Activated CD4-positive, alpha-beta T cell treated with anti-CD3 and anti-CD28 coated beads for 24 hours (primary cell): ENCODE data around the gene PLCXD1.

Source experiments
- DNase-seq, 2 donors: peaks; one replicate each; pipeline ENCODE4 v3.0.0-alpha.2; 2020; ENCODE audit warnings: low read depth in 2 of 2

Gene PLCXD1

DNA sequence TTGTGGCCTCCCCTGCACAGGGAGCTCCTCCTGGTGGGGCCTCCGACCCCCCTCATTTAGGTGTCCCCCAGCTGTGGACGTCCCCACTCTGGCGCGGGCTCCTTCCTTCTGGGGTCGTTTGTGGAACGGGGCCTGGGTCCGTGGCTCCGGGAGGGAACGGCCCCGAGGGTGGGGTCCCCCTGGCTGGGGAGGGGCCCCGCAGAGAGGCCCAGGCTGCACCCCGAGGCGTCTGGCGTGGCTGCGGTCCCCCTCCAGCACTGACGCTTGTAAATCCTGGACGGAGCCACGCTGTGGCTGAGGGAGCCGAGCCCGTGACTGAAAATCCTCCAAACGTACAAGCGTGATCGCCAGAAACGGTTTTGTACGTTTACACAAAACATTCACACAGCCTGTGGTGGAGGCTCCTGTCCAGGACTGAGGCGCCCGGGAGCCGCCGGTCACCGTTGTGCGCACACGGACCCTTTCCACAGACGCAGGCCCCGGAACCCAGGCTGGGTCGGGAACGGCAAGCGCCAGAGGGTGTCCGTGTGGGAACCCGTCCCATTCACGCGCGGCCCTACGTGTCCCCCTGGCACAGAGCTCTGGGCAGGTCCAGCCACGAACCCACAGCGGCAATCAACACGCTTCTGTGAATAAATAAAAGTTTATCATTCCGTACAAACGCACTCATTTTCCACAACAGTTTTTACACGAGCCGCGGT lies 52.6 kb downstream of the PLCXD1 start:
- DNase-seq, result no peak

DNA sequence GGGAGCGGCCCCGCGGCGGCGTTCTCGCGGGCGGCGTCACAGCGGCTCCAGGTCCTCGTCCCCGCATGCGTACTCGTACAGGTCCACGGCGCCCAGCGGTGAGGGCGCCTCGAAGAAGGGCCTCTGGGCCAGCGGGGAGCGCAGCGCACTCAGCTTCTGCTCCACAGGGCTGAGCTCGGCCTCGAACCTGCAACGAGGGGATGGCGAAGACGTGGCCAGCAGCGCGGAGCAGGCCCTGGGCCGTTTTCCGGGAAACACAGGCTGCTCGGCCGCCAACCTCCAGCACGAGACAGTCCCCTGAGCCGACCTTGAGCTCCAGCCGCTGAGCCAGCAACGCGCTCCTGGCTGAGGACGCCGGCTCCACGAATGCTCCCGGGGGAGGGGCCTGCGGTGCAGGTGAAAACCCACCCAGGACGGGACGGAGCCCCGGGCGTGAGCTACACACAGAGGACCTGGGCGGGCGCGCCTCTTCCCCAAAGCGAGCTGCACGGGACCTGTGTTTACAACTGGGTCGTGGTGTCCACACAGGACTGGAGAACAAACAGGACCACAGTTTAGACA lies 53.2 kb downstream of the PLCXD1 start:
- no peak for DNase-seq

DNA sequence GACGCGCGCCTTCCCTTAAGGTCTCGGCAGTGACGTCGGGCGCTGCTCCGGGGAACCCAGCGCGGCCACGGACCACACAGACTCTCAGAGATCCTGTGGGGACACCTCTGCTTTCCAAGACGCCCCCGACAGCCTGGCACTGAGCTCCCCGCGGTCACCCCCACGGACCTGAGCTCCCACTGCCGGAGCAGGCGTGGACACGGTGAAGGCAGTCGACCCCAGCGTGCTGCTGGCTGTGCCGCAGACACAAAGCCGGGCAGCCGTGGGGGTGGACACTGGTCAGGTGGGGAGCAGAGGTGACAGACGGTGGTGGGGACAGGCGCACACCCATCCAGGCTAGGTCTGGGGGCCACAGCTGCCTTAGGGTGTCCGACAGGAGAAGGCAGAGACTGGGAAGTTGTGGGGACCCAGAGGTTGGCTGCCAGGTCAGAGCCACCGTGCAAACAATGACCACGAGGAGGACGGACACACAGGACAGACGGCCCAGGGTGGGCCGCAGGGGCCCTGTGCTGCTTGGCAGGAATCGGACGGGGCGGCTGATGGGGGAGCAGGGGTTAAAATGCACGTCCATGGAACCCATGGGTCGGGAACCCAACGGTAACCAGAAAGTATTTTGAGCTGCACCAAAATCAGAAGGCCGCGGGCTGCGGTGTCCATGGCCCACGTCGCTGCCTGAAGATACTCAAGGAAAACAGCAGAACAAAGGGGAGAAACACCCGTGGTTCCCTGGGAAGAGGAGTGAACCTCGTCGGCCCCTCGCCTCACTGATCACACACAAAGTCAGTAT lies 54.0 kb downstream of the PLCXD1 start:
- DNase-seq, result no peak

DNA sequence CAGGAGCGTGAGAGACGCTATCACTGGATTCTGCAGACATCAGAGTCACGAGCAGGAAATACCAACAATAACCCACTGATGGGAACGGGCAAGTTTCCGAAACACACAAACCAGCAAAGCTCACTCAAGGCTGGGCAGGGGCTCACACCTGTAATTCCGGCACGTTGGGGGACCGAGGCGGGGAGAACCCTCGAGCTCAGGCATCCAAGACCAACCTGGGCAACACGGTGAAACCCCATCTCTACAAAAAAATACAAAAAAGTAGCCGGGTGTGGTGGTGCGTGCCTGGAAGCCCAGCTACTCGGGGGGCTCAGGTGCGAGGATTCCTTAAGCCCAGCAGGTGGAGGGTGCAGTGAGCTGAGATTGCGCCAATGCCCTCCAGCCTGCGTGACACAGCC lies 54.6 kb downstream of the PLCXD1 start:
- DNase-seq, result no peak

DNA sequence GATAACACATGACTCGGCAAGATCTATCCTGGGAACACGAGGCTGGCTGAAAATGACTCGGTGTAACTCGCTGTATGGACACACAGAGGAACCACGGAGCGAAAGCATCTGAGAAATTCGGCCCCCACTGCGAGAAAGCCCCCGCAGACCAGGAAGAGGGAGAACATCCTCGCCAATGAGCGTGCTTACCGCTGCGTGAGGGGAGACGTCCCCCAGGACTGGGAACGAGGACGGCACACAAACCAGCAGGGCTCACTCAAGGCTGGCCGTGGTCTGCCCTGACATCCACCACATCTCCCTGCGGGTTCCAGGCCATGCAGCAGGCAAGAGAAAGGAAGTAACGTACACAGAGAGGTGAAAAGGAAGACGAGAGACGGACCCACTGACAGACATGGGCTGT lies 55.0 kb downstream of the PLCXD1 start:
- no peak for DNase-seq

DNA sequence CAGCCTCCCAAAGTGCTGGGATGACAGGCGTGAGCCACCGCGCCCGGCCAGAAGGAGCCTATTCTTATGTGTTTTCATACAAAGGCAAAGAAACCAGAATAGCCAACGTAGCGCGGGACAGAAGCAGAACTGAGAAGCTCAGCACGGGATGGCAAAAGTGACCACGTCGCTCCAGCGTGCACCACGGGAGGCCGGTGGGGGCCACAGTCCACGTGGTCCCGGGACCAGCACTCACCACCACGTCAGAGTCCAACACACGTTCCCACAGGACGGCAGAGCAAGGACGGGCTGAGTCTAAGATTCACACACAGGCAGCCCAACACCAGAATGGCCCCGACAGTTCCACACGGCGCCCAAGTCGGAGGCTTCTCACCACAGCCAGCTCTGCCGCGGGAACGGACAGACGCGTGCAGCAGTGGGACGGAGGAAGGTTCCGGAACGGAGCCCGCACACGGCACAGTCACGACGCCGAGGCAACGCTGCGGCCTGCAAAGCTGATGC lies 56.2 kb downstream of the PLCXD1 start:
- DNase-seq, result no peak

DNA sequence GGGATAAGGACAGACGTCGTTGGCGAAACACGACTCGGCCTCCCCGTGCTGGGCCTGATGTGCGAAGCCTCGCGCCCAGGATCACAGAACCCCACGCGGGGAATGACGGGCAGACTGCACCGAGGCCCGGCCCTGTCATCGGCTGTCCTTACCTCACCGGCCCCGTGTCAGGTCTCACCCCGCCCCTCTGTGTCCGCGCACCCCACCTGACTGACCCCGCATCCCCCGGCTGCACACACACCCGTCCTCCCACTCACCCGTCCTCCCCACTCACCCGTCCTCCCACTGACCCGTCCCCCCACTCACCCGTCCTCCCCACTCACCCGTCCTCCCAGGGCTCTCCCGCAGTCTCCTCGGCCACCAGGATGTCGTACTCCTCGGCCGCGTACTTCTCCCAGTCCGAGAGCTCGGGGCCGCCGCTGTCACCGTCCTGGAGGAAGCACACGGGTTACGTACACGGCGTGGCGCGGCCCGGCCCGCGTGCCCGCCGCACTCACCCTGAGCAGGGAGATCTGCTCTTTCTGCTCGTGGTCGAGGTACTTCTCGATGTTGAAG lies 57.2 kb downstream of the PLCXD1 start:
- DNase-seq, result no peak

DNA sequence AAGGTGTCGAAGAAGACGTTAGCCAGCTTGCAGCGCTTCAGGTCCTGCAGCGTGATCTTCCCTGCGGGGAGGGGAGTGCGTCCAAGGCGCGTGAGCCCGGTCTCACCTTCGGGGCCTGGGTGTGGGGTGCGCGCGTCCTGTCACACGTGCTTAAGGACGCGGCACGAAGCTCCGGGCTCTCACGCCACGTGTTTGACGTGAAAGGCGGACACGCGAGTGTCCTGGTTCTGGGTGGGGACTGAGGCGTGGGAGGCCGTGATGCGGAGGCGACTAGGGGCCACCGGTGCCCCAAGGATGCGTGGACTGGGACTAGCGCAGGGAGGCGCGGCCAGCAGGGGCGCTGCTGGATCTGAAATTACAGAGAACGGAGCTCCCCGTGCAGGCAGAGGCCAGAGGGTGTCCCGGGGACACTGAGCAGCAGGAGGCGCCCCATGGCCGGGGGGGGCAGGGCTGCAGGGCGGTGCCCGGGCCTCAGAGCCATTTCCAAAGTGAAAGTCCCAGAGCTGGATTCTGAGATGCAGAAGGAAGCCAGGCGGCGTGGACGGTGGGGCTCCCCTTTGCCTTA lies 57.7 kb downstream of the PLCXD1 start:
- no peak for DNase-seq

DNA sequence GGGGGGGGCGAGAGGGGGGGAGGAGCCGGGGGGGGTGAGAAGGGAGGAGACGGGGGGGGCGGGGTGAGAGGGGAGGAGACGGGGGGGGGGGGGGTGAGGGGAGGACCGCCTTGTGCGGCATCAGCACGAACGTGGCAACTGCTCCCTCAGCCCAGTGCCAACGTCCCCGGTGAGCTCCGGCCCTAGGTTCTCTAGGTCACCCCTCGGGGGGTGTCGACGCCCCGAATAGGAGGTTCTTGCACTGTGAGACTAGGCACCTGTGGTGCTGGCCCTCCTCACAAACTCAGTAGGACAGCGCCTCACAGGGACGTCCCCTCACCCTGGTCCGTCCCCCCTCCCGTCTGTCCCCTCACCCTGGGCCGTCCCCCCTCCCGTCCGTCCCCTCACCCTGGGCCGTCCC lies 58.9 kb downstream of the PLCXD1 start:
- no peak for DNase-seq

DNA sequence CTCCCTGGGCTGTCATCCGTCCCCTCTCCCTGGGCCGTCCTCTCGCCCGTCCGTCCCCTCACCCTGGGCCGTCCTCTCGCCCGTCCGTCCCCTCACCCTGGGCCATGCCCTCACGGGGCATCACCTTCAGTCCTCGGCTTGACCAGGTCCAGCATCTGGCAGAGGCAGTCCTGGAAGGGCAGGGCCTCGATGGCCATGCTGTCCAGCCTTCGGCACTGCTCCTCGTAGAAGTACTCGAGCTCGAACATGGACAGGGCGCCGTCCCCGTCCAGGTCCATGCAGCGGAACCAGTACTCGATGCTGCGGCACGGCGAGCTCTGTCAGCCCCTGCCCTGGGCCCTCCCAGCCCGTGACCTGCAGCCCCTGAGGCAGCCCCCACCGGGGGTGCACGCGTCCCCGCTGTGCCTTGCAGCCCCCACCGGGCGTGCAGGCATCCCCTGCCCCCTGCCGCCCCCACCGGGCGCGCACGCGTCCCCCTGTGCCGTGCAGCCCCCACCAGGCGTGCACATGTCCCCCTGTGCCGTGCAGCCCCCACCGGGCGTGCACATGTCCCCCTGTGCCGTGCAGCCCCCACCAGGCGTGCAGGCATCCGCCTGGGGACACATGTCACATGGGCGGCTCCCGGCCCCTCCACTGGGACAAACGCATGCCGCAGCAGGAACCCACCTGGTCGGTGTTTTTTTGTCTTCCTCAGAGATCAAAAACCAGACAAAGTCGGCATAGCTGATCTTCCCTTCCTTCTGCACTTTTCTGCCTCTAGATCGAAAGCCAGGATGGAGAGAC lies 59.7 kb downstream of the PLCXD1 start:
- DNase-seq, result no peak

DNA sequence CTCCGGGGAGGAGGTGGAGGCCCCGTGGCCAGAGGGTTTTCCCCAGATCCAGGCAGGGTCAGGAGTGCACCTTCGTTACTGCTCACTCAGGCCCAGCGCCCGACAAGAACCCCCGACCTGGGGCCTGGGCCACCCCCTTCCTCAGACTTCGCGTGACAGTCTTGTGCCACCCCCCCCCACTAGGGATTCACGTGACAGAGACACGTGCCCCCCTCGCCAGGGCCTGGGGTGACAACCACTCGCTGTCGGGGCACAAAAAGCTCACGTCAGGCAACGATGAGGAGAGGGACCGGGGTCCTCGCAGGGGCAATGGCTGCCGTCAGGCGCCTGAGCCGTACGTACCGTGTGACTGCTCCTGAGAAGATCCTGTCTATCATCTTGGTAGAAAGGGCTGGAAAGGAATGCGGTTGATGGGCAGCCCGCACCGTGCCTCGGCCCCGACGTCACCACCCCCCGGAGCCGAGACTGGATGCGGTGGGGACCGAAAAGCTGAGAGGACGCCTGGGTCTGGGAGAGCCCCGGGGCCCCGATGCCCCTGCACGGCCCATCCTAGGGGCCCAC lies 60.4 kb downstream of the PLCXD1 start:
- no peak for DNase-seq

DNA sequence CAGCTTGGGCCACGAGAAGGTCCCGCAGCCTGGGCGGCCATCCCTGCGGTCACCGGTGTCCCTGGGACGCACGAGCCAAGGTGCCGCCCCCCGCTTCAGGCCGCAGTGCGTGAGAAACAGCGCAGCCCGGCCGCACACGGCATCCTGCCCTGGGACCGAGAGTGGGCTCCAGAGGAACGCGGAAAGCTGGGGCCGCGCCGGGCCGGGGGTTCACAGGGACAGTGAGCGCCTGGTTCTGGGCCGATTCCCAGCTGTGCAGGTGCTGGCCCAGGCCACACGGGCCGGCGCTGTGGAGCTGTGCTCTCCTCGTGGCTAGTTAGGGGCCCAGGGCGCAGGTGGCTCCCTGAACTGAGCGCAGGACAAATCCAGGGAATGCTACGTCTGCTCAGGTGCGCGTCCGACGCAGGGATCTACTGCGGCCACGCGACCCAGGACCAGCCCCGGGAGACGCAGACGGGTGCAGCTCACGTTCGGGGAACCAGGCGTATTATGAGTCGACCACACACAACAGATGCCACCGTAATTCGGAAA lies 63.3 kb downstream of the PLCXD1 start:
- DNase-seq, result no peak

DNA sequence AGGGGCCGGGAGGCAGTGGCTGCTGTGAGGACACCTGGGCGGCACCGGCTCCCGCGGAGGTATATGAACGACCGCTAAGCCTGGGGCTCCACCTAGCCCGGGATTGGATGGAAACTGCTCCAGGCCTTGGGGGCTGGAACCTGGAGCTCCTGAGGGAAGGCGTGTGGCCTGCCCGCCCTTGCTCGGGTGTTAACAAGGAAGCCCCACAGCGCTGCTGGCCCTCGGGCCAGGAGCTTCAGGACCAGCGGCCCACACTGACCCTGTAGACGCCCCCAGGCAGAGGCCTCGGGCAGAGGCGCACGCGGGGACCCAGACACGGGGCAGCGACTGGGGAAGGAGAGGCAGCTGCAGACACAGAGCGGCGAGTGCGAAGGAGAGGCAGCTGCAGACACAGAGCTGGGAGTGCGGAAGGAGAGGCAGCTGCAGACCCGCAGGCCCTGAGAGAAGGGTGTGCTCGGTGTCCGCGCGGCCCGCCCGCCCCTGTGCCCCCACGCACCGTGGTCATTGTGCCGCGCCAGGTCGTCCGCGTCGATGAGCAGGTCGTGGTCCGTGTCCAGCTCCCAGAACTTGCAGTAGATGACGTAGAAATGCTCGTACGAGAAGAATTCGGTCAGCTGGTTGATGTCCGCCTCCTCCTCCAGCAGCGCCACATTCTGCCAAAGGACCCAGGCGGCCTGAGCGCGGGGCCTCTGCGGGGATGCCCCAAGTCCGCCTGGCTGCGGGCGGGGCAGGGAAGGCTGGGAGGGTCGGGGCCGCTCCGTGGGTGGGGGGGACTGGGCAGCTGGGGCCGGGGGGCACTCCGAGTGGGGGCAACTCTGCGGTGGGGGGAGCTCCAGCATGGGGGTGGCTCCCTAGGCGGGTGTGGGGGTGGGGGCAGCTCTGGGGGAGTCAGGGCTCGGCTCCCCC lies 64.1 kb downstream of the PLCXD1 start:
- no peak for DNase-seq

DNA sequence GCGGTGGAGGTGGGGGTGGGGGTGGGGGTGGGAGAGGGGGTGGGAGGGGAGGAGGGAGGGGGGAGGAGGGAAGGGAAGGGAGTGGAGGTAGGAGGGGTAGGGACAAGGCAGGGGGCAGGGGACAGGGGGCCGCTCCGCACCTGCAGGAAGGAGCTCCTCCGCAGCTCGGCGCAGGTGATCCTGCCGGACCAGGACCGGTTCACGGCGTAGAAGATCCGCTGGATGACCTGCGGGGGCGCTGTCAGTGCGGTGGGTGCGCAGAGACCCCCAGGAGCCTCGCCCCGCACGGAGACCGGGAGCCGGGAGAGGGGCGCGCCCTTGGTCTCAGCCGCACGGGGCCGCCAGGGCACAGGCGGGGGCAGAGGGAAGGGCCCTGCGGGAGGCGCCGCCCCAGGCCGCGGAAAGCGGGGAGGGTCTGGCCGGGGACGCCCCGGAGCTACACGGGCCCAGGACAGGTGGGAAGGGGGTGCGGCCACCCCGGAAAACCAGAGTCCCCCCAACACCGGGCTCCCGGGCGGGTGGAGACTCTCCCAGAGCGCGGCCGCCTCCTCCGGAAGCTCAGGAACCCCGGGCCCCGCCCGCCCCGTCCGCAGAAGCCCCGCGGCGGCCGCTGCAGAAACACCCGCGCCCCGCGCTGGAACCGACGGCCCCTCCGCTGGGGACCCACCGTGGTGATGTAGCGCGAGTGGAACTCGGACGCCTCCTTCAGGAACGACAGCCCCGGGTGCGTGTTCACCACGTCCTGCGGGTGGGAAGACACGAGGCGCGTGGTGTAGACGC lies 65.0 kb downstream of the PLCXD1 start:
- DNase-seq, result no peak

DNA sequence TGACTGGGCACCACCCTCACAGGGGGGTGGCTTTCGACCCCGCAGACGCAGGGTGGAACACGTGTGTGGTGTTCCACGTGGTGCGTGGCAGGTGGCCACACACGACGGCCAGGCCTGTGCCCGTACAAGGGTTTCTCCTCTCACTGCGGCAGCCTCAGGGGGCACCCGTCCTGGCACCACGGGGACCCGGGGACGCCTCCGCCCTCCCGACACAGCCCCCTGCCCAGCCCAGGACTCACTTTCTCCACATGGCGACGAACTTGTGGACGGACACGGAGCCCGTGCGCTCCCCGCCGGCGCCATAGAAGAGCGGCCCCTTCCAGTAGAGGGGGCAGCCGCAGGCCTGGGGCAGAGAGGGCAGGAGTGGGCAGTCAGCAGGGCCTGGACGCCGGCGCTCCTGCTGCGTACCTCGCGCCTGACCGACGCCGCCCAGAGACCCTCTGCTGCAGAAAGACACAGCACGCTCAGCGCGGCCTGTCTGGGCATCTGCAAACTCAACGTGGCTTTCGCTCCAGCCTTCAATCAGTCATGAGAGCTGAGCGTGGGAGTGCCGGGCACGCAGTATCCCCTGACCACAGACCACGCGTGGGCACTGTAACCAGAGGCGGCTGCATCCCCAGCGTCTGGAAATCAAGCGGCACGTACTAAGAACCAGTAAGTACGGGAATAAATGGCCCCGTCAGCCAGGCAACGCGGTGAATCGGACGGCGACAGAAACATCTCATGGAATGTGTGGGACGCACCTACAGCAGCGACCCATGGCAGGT lies 66.4 kb downstream of the PLCXD1 start:
- DNase-seq, result no peak

DNA sequence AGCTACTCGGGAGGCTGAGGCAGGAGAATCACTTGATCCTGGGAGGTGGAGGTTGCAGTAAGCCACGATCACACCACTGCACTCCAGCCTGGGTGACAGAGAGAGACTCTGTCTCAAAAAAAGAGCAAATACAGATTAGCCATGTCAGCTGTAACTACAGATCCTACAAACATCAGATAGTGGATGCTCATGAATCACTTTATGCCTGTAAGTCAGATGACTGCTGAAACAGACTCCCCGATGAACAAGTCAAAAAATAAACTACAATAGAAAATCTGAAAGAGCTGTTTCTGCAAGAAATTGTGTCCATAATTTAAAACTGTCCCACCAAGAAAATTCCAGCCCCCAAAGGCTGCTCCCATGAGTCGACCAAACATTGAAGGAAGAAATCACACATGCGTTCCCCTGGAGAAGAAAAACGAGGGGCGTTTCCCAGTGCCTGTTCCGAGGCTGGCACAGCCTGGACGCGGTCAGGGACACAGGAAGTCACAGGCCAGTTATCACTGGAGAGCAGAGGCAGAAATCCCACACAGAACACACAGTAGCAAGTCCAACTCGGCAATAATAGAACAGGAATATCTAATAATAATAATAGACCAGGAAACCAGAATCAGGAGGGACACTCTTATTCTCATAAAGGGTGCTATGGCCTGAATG lies 67.4 kb downstream of the PLCXD1 start:
- no peak for DNase-seq

DNA sequence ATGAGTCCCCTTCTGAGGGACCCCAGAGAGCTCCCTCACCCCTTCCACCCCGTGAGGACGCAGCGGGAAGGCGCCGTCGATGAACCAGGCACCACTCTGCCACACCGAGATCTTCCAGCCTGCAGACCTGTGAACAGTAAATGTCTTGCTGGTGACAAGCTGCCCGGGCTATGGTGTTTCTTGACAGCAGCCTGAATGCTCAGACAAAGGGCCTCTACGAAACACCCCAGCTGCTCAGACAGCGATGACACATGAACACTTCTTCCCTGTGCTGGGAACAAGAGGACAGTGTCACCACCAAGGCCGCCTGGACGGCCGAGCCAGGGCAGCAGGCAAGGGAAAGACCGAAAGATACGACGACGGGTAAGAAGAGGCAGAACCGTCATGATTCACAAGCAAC lies 68.0 kb downstream of the PLCXD1 start:
- no peak for DNase-seq

DNA sequence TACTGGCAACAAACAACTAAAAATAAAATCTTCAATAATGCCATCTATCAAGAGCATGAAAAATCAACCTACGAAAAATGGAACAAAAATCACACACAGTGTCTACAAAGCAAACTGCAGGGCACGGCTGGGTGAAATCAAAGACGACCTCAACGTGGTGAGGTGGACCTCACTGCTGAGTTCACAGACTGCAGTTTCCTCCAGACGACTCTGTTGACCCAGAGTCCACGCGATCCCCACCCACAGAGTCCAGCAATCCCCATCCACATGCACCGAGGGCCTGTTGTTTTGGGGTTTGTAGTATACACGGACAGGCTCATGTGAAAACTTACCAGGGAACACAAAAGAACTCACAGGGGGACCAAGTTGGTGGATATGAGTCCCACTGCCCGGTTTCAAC lies 68.5 kb downstream of the PLCXD1 start:
- DNase-seq, result no peak
